Measurements from ENCODE around the gene MAPK8. TPM values are rescaled to one million over a fixed set of nuclear protein-coding genes. Genes with fewer than 3 reads are reported as not detected.
A peak's percentile ranks its signal among the peaks of the same experiment; 100 is the strongest.
"Not testable (repeated sequence)": the region's sequence is repeated elsewhere in the genome, so short reads cannot be mapped to it uniquely, and the experiment has no call there.

The MAPK8 gene
- total and polyA plus RNA-seq, 2 of the 4 experiments (the other 2 are of a cell fraction): 41.5 to 54.7 TPM

DNA sequence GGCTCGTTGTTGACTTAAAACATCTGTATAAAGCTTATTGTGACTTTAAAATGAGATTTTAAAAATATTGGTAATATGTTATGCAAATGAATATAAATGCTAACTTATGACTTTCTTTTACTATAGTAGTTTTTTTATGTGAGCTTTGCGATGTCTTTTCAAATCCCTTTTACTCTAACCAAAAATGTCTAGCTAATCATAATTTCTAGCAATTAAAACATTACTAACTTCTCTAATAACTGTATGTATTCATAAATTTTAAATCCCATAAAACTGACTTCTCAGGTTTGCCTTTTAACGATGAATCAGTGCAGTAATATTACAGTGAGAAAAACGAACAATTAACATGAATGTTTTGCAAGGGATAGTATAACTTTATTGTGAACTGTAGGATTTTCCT lies 113.2 kb downstream of the MAPK8 start:
- Histone ChIP-seq H3K4me2 (ENCODE audit: low read depth, low read length) (no peak overlapping the region), H3K27me3 (ENCODE audit: control insufficient read depth, insufficient read depth, low read length) (no peaks in the 10 kb centered on the region), H2BK15ac (ENCODE audit: low read depth, low read length) (no peak overlapping the region), H3K23ac (ENCODE audit: low read depth, low read length) (no peak overlapping the region), H2BK120ac (ENCODE audit: low read depth, low read length) (no peak overlapping the region), H3K27ac (ENCODE audit: insufficient read depth, low read length) (no peak overlapping the region), H3K9me1 (ENCODE audit: insufficient read depth, low read length) (peaks cover 8% of the 10 kb centered on the region; the same call in 1 of the 2 replicates), H3K79me1 (ENCODE audit: low read depth in 1 of 2, low read length in 2 of 2) (peaks cover 19 to 32% of the 10 kb centered on the region in 2 experiments), H2BK20ac (ENCODE audit: low read depth, low read length) (no peak overlapping the region), H4K91ac (ENCODE audit: insufficient read depth, low read depth, low read length) (no peak overlapping the region), H3K9ac (ENCODE audit: low read depth, low read length) (no peak overlapping the region), H4K5ac (ENCODE audit: low read depth, low read length) (no peak overlapping the region), H2AK5ac (ENCODE audit: low read depth, low read length) (no peak overlapping the region), H3K4ac (ENCODE audit: low read depth, low read length) (no peak overlapping the region), H3K36me3 (ENCODE audit: control insufficient read depth, insufficient read depth, low read length) (peaks cover 3% of the 10 kb centered on the region), H4K8ac (ENCODE audit: low read depth in 2 of 2, low read length in 2 of 2) (no peak overlapping the region), H3K56ac (ENCODE audit: extremely low read depth, insufficient read depth, low read length) (no peak overlapping the region), H3K9me3 (ENCODE audit: control insufficient read depth, insufficient read depth, low read length) (no peaks in the 10 kb centered on the region), H2AFZ (replicated peaks; ENCODE audit: low read length, poor library complexity) (no peak overlapping the region), H4K20me1 (ENCODE audit: insufficient read depth, low read length) (no peaks in the 10 kb centered on the region; the same call in 1 of the 2 replicates), H3K4me3 (ENCODE audit: insufficient read depth, low read depth, low read length) (no peak overlapping the region), H3K14ac (replicated peaks; ENCODE audit: low read depth, low read length) (no peak overlapping the region), H2BK5ac (ENCODE audit: low read depth, low read length, poor library complexity, severe bottlenecking) (no peak overlapping the region), H3K18ac (ENCODE audit: low read depth, low read length) (no peak overlapping the region), H2AK9ac (replicated peaks; ENCODE audit: low read depth, low read length, poor library complexity) (no peak overlapping the region), H3K4me1 (ENCODE audit: control insufficient read depth, insufficient read depth, low read length) (peaks cover 9% of the 10 kb centered on the region)
- ChIA-PET POLR2A (ENCODE audit: unreplicated experiment) (no interaction called here), CTCF (interaction anchor here (1.2 kb wide), 1 partner anchor 14 kb away, joined by 3 read pairs; no protein-coding TSS in a partner anchor)
- DNase-seq (no peak), ATAC-seq (ENCODE audit: low read depth) (no peak)
- intact Hi-C loops (cut with micrococcal nuclease): no loop called here
- WGBS, 2 experiments (ENCODE audit: extremely low coverage in 2 of 2, insufficient read length in 1 of 2): no CpG with 5 or more reads among the region's 4 CpGs
- dilution Hi-C loops (cut with HindIII; ENCODE audit: low sequenced_read_pairs, unreplicated experiment): no loop called here
- in situ Hi-C loops (cut with MboI; ENCODE audit: low sequenced_read_pairs): no loop called here
- no TSS peak for BruUV-seq (replicated peaks)
- TF ChIP-seq MAFK (IDR thresholded peaks at IDR 0.05; ENCODE audit: low read depth, low read length) (0 out of 2 replicates have a peak, but pooled peaks have one; percentile 19), BHLHE40 (IDR thresholded peaks at IDR 0.05; ENCODE audit: low read depth, low read length) (no peak), FOS (IDR thresholded peaks at IDR 0.05; ENCODE audit: low read depth, low read length) (no peak)

DNA sequence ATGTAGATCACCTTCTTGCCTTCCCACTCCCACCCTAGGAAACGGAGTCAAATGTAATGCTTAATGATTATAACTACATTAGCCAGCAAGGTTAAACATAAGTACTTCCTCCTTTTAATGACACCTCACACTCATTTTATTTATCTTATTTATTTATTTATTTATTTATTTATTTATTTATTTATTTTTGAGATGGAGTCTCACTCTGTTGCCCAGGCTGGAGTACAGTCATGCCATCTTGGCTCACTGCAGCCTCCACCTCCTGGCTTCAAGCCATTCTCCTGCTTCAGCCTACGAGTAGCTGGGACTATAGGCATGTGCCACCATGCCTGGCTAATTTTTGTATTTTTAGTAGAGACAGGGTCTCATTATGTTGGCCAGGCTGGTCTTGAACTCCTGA lies 115.4 kb downstream of the MAPK8 start:
- H3K4me3 ChIP-seq (ENCODE audit: insufficient read depth, low read depth, low read length); H3K27ac ChIP-seq (ENCODE audit: insufficient read depth, low read length); H2BK15ac ChIP-seq (ENCODE audit: low read depth, low read length); POLR2A ChIA-PET (ENCODE audit: unreplicated experiment); H3K9me1 ChIP-seq (ENCODE audit: insufficient read depth, low read length); H2BK20ac ChIP-seq (ENCODE audit: low read depth, low read length); H2AFZ ChIP-seq (replicated peaks; ENCODE audit: low read length, poor library complexity); H4K20me1 ChIP-seq (ENCODE audit: insufficient read depth, low read length); H3K4me2 ChIP-seq (ENCODE audit: low read depth, low read length); BruUV-seq (replicated peaks); H3K36me3 ChIP-seq (ENCODE audit: control insufficient read depth, insufficient read depth, low read length); H3K56ac ChIP-seq (ENCODE audit: extremely low read depth, insufficient read depth, low read length); DNase-seq; H3K23ac ChIP-seq (ENCODE audit: low read depth, low read length); H3K27me3 ChIP-seq (ENCODE audit: control insufficient read depth, insufficient read depth, low read length); in situ Hi-C loops (cut with MboI; ENCODE audit: low sequenced_read_pairs); H2BK120ac ChIP-seq (ENCODE audit: low read depth, low read length); H3K4ac ChIP-seq (ENCODE audit: low read depth, low read length); ATAC-seq (ENCODE audit: low read depth); H4K91ac ChIP-seq (ENCODE audit: insufficient read depth, low read depth, low read length); H2AK9ac ChIP-seq (replicated peaks; ENCODE audit: low read depth, low read length, poor library complexity); H4K8ac ChIP-seq (ENCODE audit: low read depth in 2 of 2, low read length in 2 of 2); H3K4me1 ChIP-seq (ENCODE audit: control insufficient read depth, insufficient read depth, low read length); H2AK5ac ChIP-seq (ENCODE audit: low read depth, low read length); H2BK5ac ChIP-seq (ENCODE audit: low read depth, low read length, poor library complexity, severe bottlenecking); CTCF ChIA-PET; intact Hi-C loops (cut with micrococcal nuclease); H3K9ac ChIP-seq (ENCODE audit: low read depth, low read length); H3K18ac ChIP-seq (ENCODE audit: low read depth, low read length); H4K5ac ChIP-seq (ENCODE audit: low read depth, low read length); H3K14ac ChIP-seq (replicated peaks; ENCODE audit: low read depth, low read length); dilution Hi-C loops (cut with HindIII; ENCODE audit: low sequenced_read_pairs, unreplicated experiment); H3K9me3 ChIP-seq (ENCODE audit: control insufficient read depth, insufficient read depth, low read length): not testable (repeated sequence)
- no CpG with 5 or more reads among the region's 2 CpGs for WGBS, 2 experiments (ENCODE audit: extremely low coverage in 2 of 2, insufficient read length in 1 of 2)
- peaks cover 17 to 21% of the 10 kb centered on the region in 2 experiments for H3K79me1 ChIP-seq (ENCODE audit: low read depth in 1 of 2, low read length in 2 of 2)

All from IMR-90 (cell line).